Gastrocnemius medialis (tissue), 4 donors: ENCODE data around the gene CCND1. TPM values are rescaled to one million over a fixed set of nuclear protein-coding genes. Genes with fewer than 3 reads are reported as not detected.

Experiments
- ATAC-seq, 2 donors: fragments of 150-250 bp; one replicate each; pipeline ENCODE4 v1.9.1; 2016
- DNase-seq, 2 donors: peaks; one replicate each; pipeline ENCODE4 v3.0.0-alpha.2; 2019
- H3K27ac ChIP-seq, 4 donors: fragments of 200-600 bp; sonication (generic); 1 replicate in 1 of 4; 2 replicates in 3 of 4; pipeline ENCODE4 v1.5.1; 2016 to 2018; ENCODE audit warnings: mild to moderate bottlenecking in 2 of 4, moderate library complexity in 1 of 4
- H3K27me3 ChIP-seq, 3 donors: fragments of 200-600 bp; sonication (generic) in 2 of 3; 1 replicate in 1 of 3; 2 replicates in 2 of 3; pipeline versions ENCODE4 v1.5.1 to v1.6.0; 2016 to 2019; ENCODE audit warnings: mild to moderate bottlenecking in 1 of 3, moderate library complexity in 1 of 3
- H3K36me3 ChIP-seq, 2 donors: fragments of 200-600 bp; sonication (generic) in 1 of 2; one replicate each; pipeline ENCODE4 v1.5.1; 2017 to 2018
- H3K4me1 ChIP-seq, 2 donors: fragments of 200-600 bp; sonication (generic) in 1 of 2; one replicate each; pipeline ENCODE4 v1.5.1; 2016 to 2017; ENCODE audit warnings: mild to moderate bottlenecking in 2 of 2
- H3K4me3 ChIP-seq, 4 donors: fragments of 200-600 bp; sonication (generic) in 3 of 4; 1 replicate in 1 of 4; 2 replicates in 3 of 4; pipeline ENCODE4 v1.5.1; 2016 to 2019; ENCODE audit warnings: mild to moderate bottlenecking in 2 of 4
- H3K9me3 ChIP-seq, 3 donors: fragments of 200-600 bp; sonication (generic) in 2 of 3; 1 replicate in 1 of 3; 2 replicates in 2 of 3; pipeline ENCODE4 v1.5.1; 2016 to 2019
- CTCF ChIP-seq, 5 experiments: fragments of 450-650 bp in 3 of 5; fragments of 200-600 bp in 2 of 5; sonication (generic) in 2 of 5; IDR thresholded peaks in 4 of 5; conservative IDR thresholded peaks in 1 of 5; 1 replicate in 4 of 5; 2 replicates in 1 of 5; pipeline ENCODE4 v1.5.1; 2016 to 2019; ENCODE audit warnings: antibody characterized with exemption in 5 of 5, mild to moderate bottlenecking in 3 of 5, moderate library complexity in 3 of 5
- POLR2A ChIP-seq, 2 donors: fragments of 450-650 bp; IDR thresholded peaks; one replicate each; pipeline ENCODE4 v1.6.1; 2017; ENCODE audit warnings: antibody characterized with exemption in 2 of 2, mild to moderate bottlenecking in 2 of 2, moderate library complexity in 2 of 2
- in situ Hi-C, 4 donors: fragments of 200-750 bp; cut with MboI; loops; one replicate each; pipeline versions ENCODE4 v1.15.0 to v1.8.0; 2017; ENCODE audit warnings: low sequenced_read_pairs in 4 of 4
- intact Hi-C: fragments of 100-400 bp; cut with DNase I; formaldehyde crosslinking; loops from one replicate; pipeline ENCODE4 v1.15.1; 2023; ENCODE audit warnings: low total_unique reads
- total RNA-seq, 4 donors: library from RNA; depleted of rRNA; stranded (reverse); fragments of >200 nt; gene quantifications; one replicate each; pipeline versions ENCODE4 v1.1.0 to v1.2.3, GENCODE V29; 2016

The CCND1 gene
- total RNA-seq, 4 donors from 2014 or later = 1.3 to 4.6 (median 3.2) TPM

GRCh38 chr11:69667619-69668604 lies 27.0 kb downstream of the CCND1 start:
- peaks cover 5 to 9% of the 10 kb centered on the region in 2 donors for H3K4me1 ChIP-seq
- DNase-seq (peak in 1 of 2 donors; percentile 3), ATAC-seq (no peak)
- no peak overlapping the region for H3K4me3 ChIP-seq
- H3K27ac ChIP-seq = no peak overlapping the region
- TF ChIP-seq CTCF (IDR thresholded peaks at IDR 0.05 in 4 of 5, conservative IDR thresholded peaks at IDR 0.05 in 1 of 5) (no peak), POLR2A (IDR thresholded peaks at IDR 0.05) (no peak)
- H3K9me3 ChIP-seq = no peaks in the 10 kb centered on the region
- peaks cover 0 to 38% of the 10 kb centered on the region in 2 donors for H3K36me3 ChIP-seq
- intact Hi-C loops (no loop called here), in situ Hi-C loops (loop anchor here in 1 of 4 donors (25.0 kb wide), 1 partner anchor 556 kb away; no protein-coding TSS in a partner anchor)
- H3K27me3 ChIP-seq = no peaks in the 10 kb centered on the region

- in situ Hi-C loops = loop anchor here in 1 of 4 donors (25.0 kb wide), 1 partner anchor 557 kb away; no protein-coding TSS in a partner anchor
- intact Hi-C loops = no loop called here
- DNase-seq (peak in 1 of 2 donors; percentile 9), ATAC-seq (no peak)
- Histone ChIP-seq H3K27me3 (no peaks in the 10 kb centered on the region), H3K4me3 (no peak overlapping the region), H3K9me3 (no peaks in the 10 kb centered on the region), H3K4me1 (peaks cover 20 to 25% of the 10 kb centered on the region in 2 donors), H3K36me3 (peaks cover 0 to 33% of the 10 kb centered on the region in 2 donors), H3K27ac (no peak overlapping the region)
- TF ChIP-seq CTCF (IDR thresholded peaks at IDR 0.05 in 4 of 5, conservative IDR thresholded peaks at IDR 0.05 in 1 of 5) (no peak), POLR2A (IDR thresholded peaks at IDR 0.05) (no peak)
These were observed 28.5 kb downstream of the CCND1 start for GRCh38 chr11:69669486-69669885.

GRCh38 chr11:69670158-69670845 lies 29.3 kb downstream of the CCND1 start:
- Histone ChIP-seq H3K36me3 (peaks cover 0 to 25% of the 10 kb centered on the region in 2 donors), H3K4me1 (peaks cover 21 to 29% of the 10 kb centered on the region in 2 donors), H3K4me3 (no peak overlapping the region), H3K27me3 (no peaks in the 10 kb centered on the region), H3K27ac (peak overlapping the region in 1 of 4 donors; percentile 20), H3K9me3 (no peaks in the 10 kb centered on the region)
- in situ Hi-C loops = loop anchor here in 1 of 4 donors (25.0 kb wide), 1 partner anchor 558 kb away; no protein-coding TSS in a partner anchor
- intact Hi-C loops = no loop called here
- DNase-seq = peak; percentile 58 to 80
- TF ChIP-seq POLR2A (IDR thresholded peaks at IDR 0.05) (no peak), CTCF (IDR thresholded peaks at IDR 0.05 in 4 of 5, conservative IDR thresholded peaks at IDR 0.05 in 1 of 5) (peak; percentile 78 to 91 (median 80))
- peak; percentile 43 to 67 for ATAC-seq

- H3K36me3 ChIP-seq = peaks cover 0 to 10% of the 10 kb centered on the region in 2 donors
- intact Hi-C loops = no loop called here
These were observed 30.9 kb downstream of the CCND1 start for GRCh38 chr11:69671734-69672465.

More at GRCh38 chr11:69671734-69672465, 30.9 kb downstream of the CCND1 start:
- DNase-seq = peak in 1 of 2 donors; percentile 8
- in situ Hi-C loops = loop anchor here in 1 of 4 donors (25.0 kb wide), 1 partner anchor 560 kb away; no protein-coding TSS in a partner anchor
- no peaks in the 10 kb centered on the region for H3K27me3 ChIP-seq
- ATAC-seq = no peak
- TF ChIP-seq CTCF (IDR thresholded peaks at IDR 0.05 in 4 of 5, conservative IDR thresholded peaks at IDR 0.05 in 1 of 5) (no peak), POLR2A (IDR thresholded peaks at IDR 0.05) (no peak)
- peaks cover 21 to 33% of the 10 kb centered on the region in 2 donors for H3K4me1 ChIP-seq
- no peak overlapping the region for H3K4me3 ChIP-seq
- no peak overlapping the region for H3K27ac ChIP-seq
- no peaks in the 10 kb centered on the region for H3K9me3 ChIP-seq
